GM21515 (cell line): ENCODE measurements around the gene ADAM8.
A peak's percentile ranks its signal among the peaks of the same experiment; 100 is the strongest.

ENCODE experiments used
- ATAC-seq: cut with Tn5 transposase; IDR thresholded peaks from one replicate; pipeline ENCODE4 v1.9.1; 2021; ENCODE audit not compliant: unreplicated experiment

The ADAM8 gene

GRCh38 chr10:133309100-133309719 lies 32.5 kb upstream of the ADAM8 start:
- ATAC-seq: peak; percentile 69

GRCh38 chr10:133308421-133309099 lies 31.9 kb upstream of the ADAM8 start, which contains the start of the genes TUBGCP2 and ZNF511:
Gene TUBGCP2, minus strand, starts transcription at chr10:133308872. Its CDS starts 5,931 bp downstream, at chr10:133302941.
Gene ZNF511, plus strand, starts transcription at chr10:133308914. Its CDS starts 30 bp downstream, at chr10:133308944.
- ATAC-seq: peak; percentile 74

- peak; percentile 41 for ATAC-seq
These were observed 31.2 kb upstream of the ADAM8 start for GRCh38 chr10:133307776-133308420.

- ATAC-seq: no peak
These were observed 30.3 kb upstream of the ADAM8 start for GRCh38 chr10:133306941-133307379.

GRCh38 chr10:133306097-133306476 lies 29.4 kb upstream of the ADAM8 start:
- ATAC-seq: no peak

- no peak for ATAC-seq
These were observed 26.5 kb upstream of the ADAM8 start for GRCh38 chr10:133303206-133303605.

GRCh38 chr10:133302230-133302629 lies 25.6 kb upstream of the ADAM8 start:
- ATAC-seq: no peak

- no peak for ATAC-seq
These were observed 23.1 kb upstream of the ADAM8 start for GRCh38 chr10:133299738-133300137.

- no peak for ATAC-seq
These were observed 22.6 kb upstream of the ADAM8 start for GRCh38 chr10:133299224-133299623.

- ATAC-seq: no peak
These were observed 21.8 kb upstream of the ADAM8 start for GRCh38 chr10:133298466-133298865.

GRCh38 chr10:133297504-133297903 lies 20.8 kb upstream of the ADAM8 start:
- no peak for ATAC-seq

- no peak for ATAC-seq
These were observed 19.0 kb upstream of the ADAM8 start for GRCh38 chr10:133295426-133296320.

GRCh38 chr10:133294189-133294588 lies 17.5 kb upstream of the ADAM8 start:
- no peak for ATAC-seq

GRCh38 chr10:133293810-133294119 lies 17.1 kb upstream of the ADAM8 start:
- no peak for ATAC-seq

- ATAC-seq: no peak
These were observed 16.5 kb upstream of the ADAM8 start for GRCh38 chr10:133292919-133293809.

- ATAC-seq: no peak
These were observed 13.1 kb upstream of the ADAM8 start for GRCh38 chr10:133289761-133290160.

GRCh38 chr10:133287832-133288500 lies 11.3 kb upstream of the ADAM8 start:
- ATAC-seq: no peak

GRCh38 chr10:133286366-133286765 lies 9.7 kb upstream of the ADAM8 start:
- no peak for ATAC-seq

GRCh38 chr10:133285217-133285616 lies 8.5 kb upstream of the ADAM8 start:
- no peak for ATAC-seq

- ATAC-seq: no peak
These were observed 7.3 kb upstream of the ADAM8 start for GRCh38 chr10:133283931-133284330.
